NCI-H2196 (cell line): ENCODE results near the gene LHFPL5.

Experiments
- DNase-seq: peaks from one replicate; lab custom pipeline; 2025; ENCODE audit not compliant: unreplicated experiment; lab: John Stamatoyannopoulos, UW

Gene LHFPL5

GRCh38 chr6:35790683-35791082, 14.5 kb upstream of the LHFPL5 start:
- no peak for DNase-seq

GRCh38 chr6:35794536-35795452, 10.4 kb upstream of the LHFPL5 start:
- no peak for DNase-seq

- no peak for DNase-seq
Measured at GRCh38 chr6:35795453-35796071, 9.6 kb upstream of the LHFPL5 start.

GRCh38 chr6:35796236-35796635, 8.9 kb upstream of the LHFPL5 start:
- no peak for DNase-seq

- no peak for DNase-seq
Measured at GRCh38 chr6:35797837-35798526, 7.2 kb upstream of the LHFPL5 start.

- DNase-seq = no peak
Measured at GRCh38 chr6:35798706-35799105, 6.4 kb upstream of the LHFPL5 start.

GRCh38 chr6:35801148-35801547, 4.0 kb upstream of the LHFPL5 start:
- no peak for DNase-seq

GRCh38 chr6:35808688-35809087, 3.5 kb downstream of the LHFPL5 start:
- DNase-seq = peak; percentile 92

GRCh38 chr6:35809809-35810208, 4.7 kb downstream of the LHFPL5 start:
- no peak for DNase-seq

- DNase-seq = peak; percentile 72
Measured at GRCh38 chr6:35810971-35811698, 6.0 kb downstream of the LHFPL5 start.

GRCh38 chr6:35811699-35811995, 6.5 kb downstream of the LHFPL5 start:
- no peak for DNase-seq

GRCh38 chr6:35817515-35817914, 12.4 kb downstream of the LHFPL5 start:
- no peak for DNase-seq

GRCh38 chr6:35823601-35824000, 18.4 kb downstream of the LHFPL5 start:
- no peak for DNase-seq

- no peak for DNase-seq
Measured at GRCh38 chr6:35824552-35825192, 19.5 kb downstream of the LHFPL5 start.

GRCh38 chr6:35829306-35829705, 24.2 kb downstream of the LHFPL5 start:
- DNase-seq = no peak

- DNase-seq = no peak
Measured at GRCh38 chr6:35831257-35832007, 26.3 kb downstream of the LHFPL5 start.

GRCh38 chr6:35833536-35833935, 28.4 kb downstream of the LHFPL5 start:
- DNase-seq = no peak

- DNase-seq = no peak
Measured at GRCh38 chr6:35839019-35839418, 33.9 kb downstream of the LHFPL5 start.

GRCh38 chr6:35842381-35842780, 37.2 kb downstream of the LHFPL5 start:
- DNase-seq = no peak

- DNase-seq = no peak
Measured at GRCh38 chr6:35844290-35844689, 39.1 kb downstream of the LHFPL5 start.
